Vagina (tissue), 2 donors: ENCODE data around the gene NARS2.

Source experiments
- POLR2A ChIP-seq, 2 donors: fragments of 450-650 bp; IDR thresholded peaks; one replicate each; pipeline ENCODE4 v1.6.1; 2017; ENCODE audit warnings: antibody characterized with exemption in 2 of 2, mild to moderate bottlenecking in 2 of 2, moderate library complexity in 2 of 2
- POLR2AphosphoS5 ChIP-seq, 2 donors: sonication (generic); formaldehyde crosslinking; IDR thresholded peaks; one replicate each; pipeline ENCODE4 v1.9.0; 2017; ENCODE audit warnings: antibody characterized with exemption in 2 of 2, mild to moderate bottlenecking in 2 of 2, low read depth in 1 of 2; ENCODE audit not compliant: insufficient read depth in 1 of 2
- TF ChIP-seq, protein P1 (sequence below), 3 experiments: fragments of 450-650 bp in 2 of 3; fragments of 200-600 bp in 1 of 3; sonication (generic) in 1 of 3; IDR thresholded peaks; one replicate each; pipeline ENCODE4 v1.5.1; 2017 to 2019; ENCODE audit warnings: antibody characterized with exemption in 3 of 3, mild to moderate bottlenecking in 2 of 3, moderate library complexity in 2 of 3

DNA sequence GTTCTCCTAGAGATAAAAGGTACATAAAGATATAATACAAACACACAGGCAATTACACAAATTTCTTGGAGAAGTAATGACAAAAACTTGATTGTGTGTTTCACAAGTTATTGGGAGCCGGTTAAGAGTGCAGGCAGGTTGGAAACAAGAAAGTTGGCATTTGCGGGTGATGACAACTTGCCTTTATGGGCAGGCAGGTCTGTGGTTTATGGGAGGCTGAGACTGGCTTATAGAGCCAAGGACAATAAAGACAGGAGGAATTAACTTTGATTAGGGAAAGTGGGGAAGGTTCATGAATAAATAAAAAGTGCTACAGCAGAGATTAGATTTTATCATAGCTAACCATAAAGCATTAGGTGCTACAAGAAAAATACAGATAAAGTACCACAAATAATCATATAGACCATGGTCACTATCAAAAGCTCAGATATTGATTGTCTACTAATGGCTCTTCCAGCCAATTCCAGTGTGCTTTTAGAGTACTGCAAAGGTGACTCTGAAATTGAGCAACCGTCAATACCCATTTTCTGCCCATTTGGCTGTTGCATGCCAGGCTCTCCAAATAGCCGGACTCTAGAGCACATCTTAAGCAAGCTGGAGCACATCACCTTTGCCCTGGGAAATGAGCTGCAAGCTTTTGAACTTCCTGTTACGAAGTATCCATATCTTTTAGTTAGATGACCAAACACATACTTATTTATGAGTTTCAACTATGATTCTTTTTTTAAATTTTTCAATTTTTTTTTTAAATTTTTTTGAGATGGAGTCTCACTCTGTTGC, 123.1 kb downstream of the NARS2 start:
- TF ChIP-seq, protein P1, sequence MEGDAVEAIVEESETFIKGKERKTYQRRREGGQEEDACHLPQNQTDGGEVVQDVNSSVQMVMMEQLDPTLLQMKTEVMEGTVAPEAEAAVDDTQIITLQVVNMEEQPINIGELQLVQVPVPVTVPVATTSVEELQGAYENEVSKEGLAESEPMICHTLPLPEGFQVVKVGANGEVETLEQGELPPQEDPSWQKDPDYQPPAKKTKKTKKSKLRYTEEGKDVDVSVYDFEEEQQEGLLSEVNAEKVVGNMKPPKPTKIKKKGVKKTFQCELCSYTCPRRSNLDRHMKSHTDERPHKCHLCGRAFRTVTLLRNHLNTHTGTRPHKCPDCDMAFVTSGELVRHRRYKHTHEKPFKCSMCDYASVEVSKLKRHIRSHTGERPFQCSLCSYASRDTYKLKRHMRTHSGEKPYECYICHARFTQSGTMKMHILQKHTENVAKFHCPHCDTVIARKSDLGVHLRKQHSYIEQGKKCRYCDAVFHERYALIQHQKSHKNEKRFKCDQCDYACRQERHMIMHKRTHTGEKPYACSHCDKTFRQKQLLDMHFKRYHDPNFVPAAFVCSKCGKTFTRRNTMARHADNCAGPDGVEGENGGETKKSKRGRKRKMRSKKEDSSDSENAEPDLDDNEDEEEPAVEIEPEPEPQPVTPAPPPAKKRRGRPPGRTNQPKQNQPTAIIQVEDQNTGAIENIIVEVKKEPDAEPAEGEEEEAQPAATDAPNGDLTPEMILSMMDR (IDR thresholded peaks at IDR 0.05): no peak
- no peak for TF ChIP-seq POLR2AphosphoS5 (IDR thresholded peaks at IDR 0.05; ENCODE audit: insufficient read depth in 1 of 2, low read depth in 1 of 2)
- no peak for TF ChIP-seq POLR2A (IDR thresholded peaks at IDR 0.05)
